ENCODE measurements around the gene TRIM72.

DNA sequence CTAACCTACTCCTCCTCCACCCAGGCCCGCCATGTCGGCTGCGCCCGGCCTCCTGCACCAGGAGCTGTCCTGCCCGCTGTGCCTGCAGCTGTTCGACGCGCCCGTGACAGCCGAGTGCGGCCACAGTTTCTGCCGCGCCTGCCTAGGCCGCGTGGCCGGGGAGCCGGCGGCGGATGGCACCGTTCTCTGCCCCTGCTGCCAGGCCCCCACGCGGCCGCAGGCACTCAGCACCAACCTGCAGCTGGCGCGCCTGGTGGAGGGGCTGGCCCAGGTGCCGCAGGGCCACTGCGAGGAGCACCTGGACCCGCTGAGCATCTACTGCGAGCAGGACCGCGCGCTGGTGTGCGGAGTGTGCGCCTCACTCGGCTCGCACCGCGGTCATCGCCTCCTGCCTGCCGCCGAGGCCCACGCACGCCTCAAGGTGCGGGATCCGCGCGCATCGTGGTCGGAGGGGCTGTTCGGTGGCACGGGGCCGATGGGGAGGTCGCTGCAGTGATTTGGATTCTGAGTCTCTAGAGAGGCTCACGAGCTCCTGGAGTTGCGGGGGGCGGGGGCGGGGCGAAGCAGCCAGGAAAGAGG, 878 bp downstream of the TRIM72 start:
- TF ChIP-seq, protein P1, sequence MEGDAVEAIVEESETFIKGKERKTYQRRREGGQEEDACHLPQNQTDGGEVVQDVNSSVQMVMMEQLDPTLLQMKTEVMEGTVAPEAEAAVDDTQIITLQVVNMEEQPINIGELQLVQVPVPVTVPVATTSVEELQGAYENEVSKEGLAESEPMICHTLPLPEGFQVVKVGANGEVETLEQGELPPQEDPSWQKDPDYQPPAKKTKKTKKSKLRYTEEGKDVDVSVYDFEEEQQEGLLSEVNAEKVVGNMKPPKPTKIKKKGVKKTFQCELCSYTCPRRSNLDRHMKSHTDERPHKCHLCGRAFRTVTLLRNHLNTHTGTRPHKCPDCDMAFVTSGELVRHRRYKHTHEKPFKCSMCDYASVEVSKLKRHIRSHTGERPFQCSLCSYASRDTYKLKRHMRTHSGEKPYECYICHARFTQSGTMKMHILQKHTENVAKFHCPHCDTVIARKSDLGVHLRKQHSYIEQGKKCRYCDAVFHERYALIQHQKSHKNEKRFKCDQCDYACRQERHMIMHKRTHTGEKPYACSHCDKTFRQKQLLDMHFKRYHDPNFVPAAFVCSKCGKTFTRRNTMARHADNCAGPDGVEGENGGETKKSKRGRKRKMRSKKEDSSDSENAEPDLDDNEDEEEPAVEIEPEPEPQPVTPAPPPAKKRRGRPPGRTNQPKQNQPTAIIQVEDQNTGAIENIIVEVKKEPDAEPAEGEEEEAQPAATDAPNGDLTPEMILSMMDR (IDR thresholded peaks at IDR 0.05; ENCODE audit: low read depth, low read length, poor library complexity, severe bottlenecking), result no peak
- no peak for TF ChIP-seq EZH2phosphoT487 (IDR thresholded peaks at IDR 0.05; ENCODE audit: borderline replicate concordance, low read length)
